BE2C (cell line): ENCODE measurements around the gene PCDHGA6.
A peak's percentile ranks its signal among the peaks of the same experiment; 100 is the strongest.
"Not testable (repeated sequence)": the region's sequence is repeated elsewhere in the genome, so short reads cannot be mapped to it uniquely, and the experiment has no call there.

Source experiments
- DNase-seq: peaks from one replicate; pipeline ENCODE4 v3.0.0-alpha.2; 2020
- H3K27me3 ChIP-seq: fragments of 250-450 bp; sonication (Bioruptor Pico); 2 replicates; pipeline ENCODE4 v1.5.1; 2020; ENCODE audit warnings: mild to moderate bottlenecking
- H3K36me3 ChIP-seq: fragments of 250-450 bp; sonication (Bioruptor Pico); 2 replicates; pipeline ENCODE4 v1.5.1; 2020; ENCODE audit warnings: mild to moderate bottlenecking
- H3K4me1 ChIP-seq: fragments of 250-450 bp; sonication (Bioruptor Pico); 2 replicates; pipeline ENCODE4 v1.5.1; 2020
- H3K4me3 ChIP-seq: 2 replicates; pipeline ENCODE4 v1.5.1; 2011; ENCODE audit warnings: low read depth, low read length
- H3K9me3 ChIP-seq: fragments of 250-450 bp; sonication (Bioruptor Pico); 2 replicates; pipeline ENCODE4 v1.5.1; 2020
- TF ChIP-seq, protein P1 (sequence below): IDR thresholded peaks from 2 replicates; pipeline ENCODE4 v1.5.1; 2012; ENCODE audit warnings: mild to moderate bottlenecking, low read depth, low read length

Gene PCDHGA6

DNA sequence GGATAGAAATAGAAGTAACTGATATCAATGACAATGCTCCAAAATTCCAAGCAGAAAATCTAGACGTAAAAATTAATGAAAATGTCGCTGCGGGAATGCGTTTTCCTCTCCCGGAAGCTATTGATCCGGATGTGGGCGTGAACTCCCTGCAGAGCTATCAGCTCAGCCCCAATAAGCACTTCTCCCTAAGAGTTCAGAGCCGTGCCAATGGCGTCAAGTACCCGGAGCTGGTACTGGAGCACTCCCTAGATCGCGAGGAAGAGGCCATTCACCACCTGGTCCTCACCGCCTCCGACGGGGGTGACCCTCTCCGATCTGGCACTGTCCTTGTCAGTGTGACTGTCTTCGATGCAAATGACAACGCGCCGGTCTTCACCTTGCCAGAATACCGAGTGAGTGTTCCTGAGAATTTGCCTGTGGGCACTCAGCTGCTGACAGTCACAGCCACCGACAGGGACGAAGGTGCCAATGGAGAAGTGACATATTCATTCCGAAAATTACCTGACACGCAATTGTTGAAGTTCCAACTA lies 39.9 kb downstream of the PCDHGA6 start:
- H3K9me3 ChIP-seq, result no peaks in the 10 kb centered on the region; the same call in 1 of the 2 replicates
- no peak overlapping the region for H3K4me3 ChIP-seq
- no peaks in the 10 kb centered on the region for H3K36me3 ChIP-seq
- H3K4me1 ChIP-seq, result no peaks in the 10 kb centered on the region
- TF ChIP-seq, protein P1, sequence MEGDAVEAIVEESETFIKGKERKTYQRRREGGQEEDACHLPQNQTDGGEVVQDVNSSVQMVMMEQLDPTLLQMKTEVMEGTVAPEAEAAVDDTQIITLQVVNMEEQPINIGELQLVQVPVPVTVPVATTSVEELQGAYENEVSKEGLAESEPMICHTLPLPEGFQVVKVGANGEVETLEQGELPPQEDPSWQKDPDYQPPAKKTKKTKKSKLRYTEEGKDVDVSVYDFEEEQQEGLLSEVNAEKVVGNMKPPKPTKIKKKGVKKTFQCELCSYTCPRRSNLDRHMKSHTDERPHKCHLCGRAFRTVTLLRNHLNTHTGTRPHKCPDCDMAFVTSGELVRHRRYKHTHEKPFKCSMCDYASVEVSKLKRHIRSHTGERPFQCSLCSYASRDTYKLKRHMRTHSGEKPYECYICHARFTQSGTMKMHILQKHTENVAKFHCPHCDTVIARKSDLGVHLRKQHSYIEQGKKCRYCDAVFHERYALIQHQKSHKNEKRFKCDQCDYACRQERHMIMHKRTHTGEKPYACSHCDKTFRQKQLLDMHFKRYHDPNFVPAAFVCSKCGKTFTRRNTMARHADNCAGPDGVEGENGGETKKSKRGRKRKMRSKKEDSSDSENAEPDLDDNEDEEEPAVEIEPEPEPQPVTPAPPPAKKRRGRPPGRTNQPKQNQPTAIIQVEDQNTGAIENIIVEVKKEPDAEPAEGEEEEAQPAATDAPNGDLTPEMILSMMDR, result no peak
- DNase-seq, result no peak
- H3K27me3 ChIP-seq, result no peaks in the 10 kb centered on the region

DNA sequence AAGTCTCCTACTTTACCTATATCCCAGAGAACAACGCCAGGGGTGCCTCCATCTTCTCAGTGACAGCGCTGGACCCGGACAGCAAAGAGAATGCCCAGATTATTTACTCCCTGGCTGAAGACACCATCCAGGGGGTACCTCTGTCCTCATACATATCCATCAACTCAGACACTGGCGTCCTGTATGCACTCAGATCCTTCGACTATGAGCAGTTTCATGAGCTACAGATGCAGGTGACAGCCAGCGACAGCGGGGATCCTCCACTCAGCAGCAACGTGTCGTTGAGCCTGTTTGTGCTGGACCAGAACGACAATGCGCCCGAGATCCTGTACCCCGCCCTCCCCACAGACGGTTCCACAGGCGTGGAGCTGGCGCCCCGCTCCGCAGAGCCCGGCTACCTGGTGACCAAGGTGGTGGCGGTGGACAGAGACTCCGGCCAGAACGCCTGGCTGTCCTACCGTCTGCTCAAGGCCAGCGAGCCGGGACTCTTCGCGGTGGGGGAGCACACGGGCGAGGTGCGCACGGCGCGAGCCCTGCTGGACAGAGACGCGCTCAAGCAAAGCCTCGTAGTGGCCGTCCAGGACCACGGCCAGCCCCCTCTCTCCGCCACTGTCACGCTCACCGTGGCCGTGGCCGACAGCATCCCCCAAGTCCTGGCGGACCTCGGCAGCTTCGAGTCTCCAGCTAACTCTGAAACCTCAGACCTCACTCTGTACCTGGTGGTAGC lies 41.0 kb downstream of the PCDHGA6 start:
- not testable (repeated sequence) for H3K4me3 ChIP-seq, H3K36me3 ChIP-seq, H3K9me3 ChIP-seq, H3K4me1 ChIP-seq, DNase-seq, H3K27me3 ChIP-seq

DNA sequence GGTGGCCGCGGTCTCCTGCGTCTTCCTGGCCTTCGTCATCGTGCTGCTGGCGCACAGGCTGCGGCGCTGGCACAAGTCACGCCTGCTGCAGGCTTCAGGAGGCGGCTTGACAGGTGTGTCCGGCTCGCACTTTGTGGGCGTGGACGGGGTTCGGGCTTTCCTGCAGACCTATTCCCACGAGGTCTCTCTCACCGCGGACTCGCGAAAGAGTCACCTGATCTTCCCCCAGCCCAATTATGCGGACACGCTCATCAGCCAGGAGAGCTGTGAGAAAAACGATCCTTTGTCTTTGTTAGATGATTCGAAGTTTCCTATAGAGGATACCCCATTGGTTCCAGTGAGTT lies 41.6 kb downstream of the PCDHGA6 start:
- not testable (repeated sequence) for H3K36me3 ChIP-seq, H3K4me1 ChIP-seq, H3K27me3 ChIP-seq, H3K9me3 ChIP-seq, DNase-seq, H3K4me3 ChIP-seq

DNA sequence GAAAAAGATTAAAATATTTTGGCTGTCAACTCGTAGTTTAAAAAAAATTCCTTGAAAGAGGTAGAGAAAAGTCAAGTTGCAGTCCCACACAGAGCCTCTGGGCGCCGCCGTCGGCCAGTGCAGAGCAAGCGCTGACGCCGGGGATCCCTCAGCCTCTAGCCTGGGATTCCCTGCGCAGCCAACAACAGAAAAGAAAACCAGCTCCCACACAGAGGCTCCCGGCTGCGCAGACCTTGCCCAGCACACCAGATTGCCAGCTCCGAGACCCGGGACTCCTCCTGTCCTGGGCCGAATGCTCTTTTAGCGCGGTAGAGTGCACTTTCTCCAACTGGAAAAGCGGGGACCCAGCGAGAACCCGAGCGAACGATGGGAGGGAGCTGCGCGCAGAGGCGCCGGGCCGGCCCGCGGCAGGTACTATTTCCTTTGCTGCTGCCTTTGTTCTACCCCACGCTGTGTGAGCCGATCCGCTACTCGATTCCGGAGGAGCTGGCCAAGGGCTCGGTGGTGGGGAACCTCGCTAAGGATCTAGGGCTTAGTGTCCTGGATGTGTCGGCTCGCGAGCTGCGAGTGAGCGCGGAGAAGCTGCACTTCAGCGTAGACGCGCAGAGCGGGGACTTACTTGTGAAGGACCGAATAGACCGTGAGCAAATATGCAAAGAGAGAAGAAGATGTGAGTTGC lies 43.9 kb downstream of the PCDHGA6 start, which contains the start of gene PCDHGB7:
Gene PCDHGB7, plus strand, starts transcription at position 184 of the 679 bp plus-strand sequence. Its CDS starts 183 bp downstream, at position 367.
- not testable (repeated sequence) for H3K4me3 ChIP-seq, H3K4me1 ChIP-seq, H3K36me3 ChIP-seq, H3K27me3 ChIP-seq, H3K9me3 ChIP-seq
- TF ChIP-seq, protein P1, result peak; percentile 78
- DNase-seq, result peak; percentile 83

DNA sequence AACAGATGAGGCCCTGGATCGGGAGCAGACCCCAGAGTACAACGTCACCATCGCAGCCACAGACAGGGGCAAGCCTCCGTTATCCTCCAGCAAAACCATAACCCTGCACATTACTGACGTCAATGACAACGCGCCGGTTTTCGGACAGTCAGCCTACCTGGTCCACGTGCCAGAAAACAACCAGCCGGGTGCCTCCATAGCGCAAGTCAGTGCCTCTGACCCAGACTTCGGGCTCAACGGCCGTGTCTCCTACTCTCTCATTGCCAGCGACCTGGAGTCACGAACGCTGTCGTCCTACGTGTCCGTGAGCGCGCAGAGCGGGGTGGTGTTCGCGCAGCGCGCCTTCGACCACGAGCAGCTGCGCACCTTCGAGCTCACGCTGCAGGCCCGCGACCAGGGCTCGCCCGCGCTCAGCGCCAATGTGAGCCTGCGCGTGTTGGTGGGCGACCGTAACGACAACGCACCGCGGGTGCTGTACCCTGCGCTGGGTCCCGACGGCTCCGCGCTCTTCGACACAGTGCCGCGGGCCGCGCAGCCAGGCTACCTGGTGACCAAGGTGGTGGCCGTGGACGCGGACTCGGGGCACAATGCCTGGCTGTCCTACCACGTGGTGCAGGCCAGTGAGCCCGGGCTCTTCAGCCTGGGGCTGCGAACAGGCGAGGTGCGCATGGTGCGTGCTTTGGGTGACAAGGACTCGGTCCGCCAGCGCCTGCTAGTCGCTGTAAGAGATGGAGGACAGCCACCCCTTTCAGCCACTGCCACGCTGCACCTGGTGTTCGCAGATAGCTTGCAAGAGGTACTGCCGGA lies 45.6 kb downstream of the PCDHGA6 start:
- H3K9me3 ChIP-seq, result no peaks in the 10 kb centered on the region; the same call in 1 of the 2 replicates
- TF ChIP-seq, protein P1, result no peak
- no peaks in the 10 kb centered on the region for H3K27me3 ChIP-seq
- no peaks in the 10 kb centered on the region for H3K4me1 ChIP-seq
- H3K36me3 ChIP-seq, result peaks cover 8% of the 10 kb centered on the region; the same call in 1 of the 2 replicates
- no peak for DNase-seq
- no peak overlapping the region for H3K4me3 ChIP-seq

DNA sequence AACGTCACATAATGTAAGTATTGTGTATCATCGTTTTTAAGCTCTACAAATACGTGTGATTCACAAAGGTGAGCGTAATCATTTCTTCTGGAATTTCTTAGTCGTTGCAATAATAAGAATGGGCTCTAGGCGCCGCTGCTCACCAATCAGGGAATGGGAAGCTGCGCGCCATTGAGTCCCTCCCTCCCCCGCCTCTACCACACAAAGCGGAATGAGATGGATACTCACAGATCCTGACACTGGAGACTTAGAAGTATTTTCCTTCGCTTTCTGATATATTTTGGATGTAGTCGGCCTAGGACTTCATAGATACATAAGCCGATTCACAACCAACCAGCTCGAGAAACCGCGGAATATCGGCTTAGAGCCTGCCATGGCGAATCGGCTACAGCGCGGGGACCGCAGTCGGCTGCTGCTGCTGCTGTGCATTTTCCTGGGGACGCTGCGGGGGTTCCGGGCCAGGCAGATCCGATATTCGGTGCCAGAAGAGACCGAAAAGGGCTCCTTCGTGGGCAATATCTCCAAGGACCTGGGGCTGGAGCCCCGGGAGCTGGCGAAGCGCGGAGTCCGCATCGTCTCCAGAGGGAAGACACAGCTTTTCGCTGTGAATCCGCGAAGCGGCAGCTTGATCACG lies 47.3 kb downstream of the PCDHGA6 start, which contains the start of gene PCDHGA11:
Gene PCDHGA11, plus strand, starts transcription at position 197 of the 634 bp plus-strand sequence. Its CDS starts 177 bp downstream, at position 374.
- peaks cover 8% of the 10 kb centered on the region; the same call in 1 of the 2 replicates for H3K36me3 ChIP-seq
- H3K4me3 ChIP-seq, result no peak within 1 kb of the TSS
- no peaks in the 10 kb centered on the region for H3K27me3 ChIP-seq
- peak; percentile 51 for DNase-seq
- no peaks in the 10 kb centered on the region; the same call in 1 of the 2 replicates for H3K9me3 ChIP-seq
- TF ChIP-seq, protein P1, result peak; percentile 47
- H3K4me1 ChIP-seq, result no peaks in the 10 kb centered on the region
